MM.1S (cell line): ENCODE data around the gene METTL18.

Experiments used
- EZH2 ChIP-seq: fragments of 300-600 bp; sonication (generic); optimal IDR thresholded peaks from 2 replicates; pipeline ENCODE3; 2017; ENCODE audit warnings: low read depth, mild to moderate bottlenecking, antibody characterized with exemption, low read length, mixed read lengths
- EZH2phosphoT487 ChIP-seq: fragments of 300-600 bp; sonication (generic); IDR thresholded peaks from 2 replicates; pipeline ENCODE4 v1.6.1; 2018; ENCODE audit warnings: antibody characterized with exemption, low read length
- TF ChIP-seq, protein P1 (sequence below): fragments of 300-600 bp; sonication (generic); IDR thresholded peaks from 2 replicates; pipeline ENCODE4 v1.5.1; 2016; ENCODE audit warnings: antibody characterized with exemption, low read length, mixed read lengths

DNA sequence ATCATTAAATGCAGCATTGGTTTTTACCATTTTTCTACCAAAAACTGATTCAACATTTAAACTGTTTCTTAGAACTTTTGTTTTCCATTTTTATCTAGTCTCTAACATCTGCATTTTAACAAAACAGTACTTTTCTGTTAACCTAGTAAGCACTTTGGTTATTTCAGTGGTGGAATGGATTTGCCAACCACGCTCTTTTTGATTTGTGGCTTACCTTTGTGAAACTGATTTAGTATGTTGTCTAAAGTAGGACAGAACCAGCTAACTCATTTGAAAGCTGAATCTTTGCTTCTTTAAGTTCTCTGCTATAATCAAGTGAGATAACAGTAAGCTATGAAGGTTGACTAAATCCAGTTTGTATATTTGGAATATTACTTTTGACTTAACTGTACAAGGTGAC lies 41.5 kb upstream of the METTL18 start:
- TF ChIP-seq, protein P1, sequence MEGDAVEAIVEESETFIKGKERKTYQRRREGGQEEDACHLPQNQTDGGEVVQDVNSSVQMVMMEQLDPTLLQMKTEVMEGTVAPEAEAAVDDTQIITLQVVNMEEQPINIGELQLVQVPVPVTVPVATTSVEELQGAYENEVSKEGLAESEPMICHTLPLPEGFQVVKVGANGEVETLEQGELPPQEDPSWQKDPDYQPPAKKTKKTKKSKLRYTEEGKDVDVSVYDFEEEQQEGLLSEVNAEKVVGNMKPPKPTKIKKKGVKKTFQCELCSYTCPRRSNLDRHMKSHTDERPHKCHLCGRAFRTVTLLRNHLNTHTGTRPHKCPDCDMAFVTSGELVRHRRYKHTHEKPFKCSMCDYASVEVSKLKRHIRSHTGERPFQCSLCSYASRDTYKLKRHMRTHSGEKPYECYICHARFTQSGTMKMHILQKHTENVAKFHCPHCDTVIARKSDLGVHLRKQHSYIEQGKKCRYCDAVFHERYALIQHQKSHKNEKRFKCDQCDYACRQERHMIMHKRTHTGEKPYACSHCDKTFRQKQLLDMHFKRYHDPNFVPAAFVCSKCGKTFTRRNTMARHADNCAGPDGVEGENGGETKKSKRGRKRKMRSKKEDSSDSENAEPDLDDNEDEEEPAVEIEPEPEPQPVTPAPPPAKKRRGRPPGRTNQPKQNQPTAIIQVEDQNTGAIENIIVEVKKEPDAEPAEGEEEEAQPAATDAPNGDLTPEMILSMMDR = no peak
- TF ChIP-seq EZH2 (no peak), EZH2phosphoT487 (no peak)
